Right ventricle myocardium inferior (tissue), 1 donor: ENCODE data around the gene BDH1. TPM values are rescaled to one million over a fixed set of nuclear protein-coding genes. Genes with fewer than 3 reads are reported as not detected.

ENCODE experiments used
- ATAC-seq: fragments of 200-7000 bp; cut with Tn5 transposase; one replicate; pipeline ENCODE4 v1.9.1; 2020; ENCODE audit warnings: mild to moderate bottlenecking, moderate library complexity
- DNase-seq: peaks from one replicate; pipeline ENCODE4 v3.0.0; 2021; ENCODE audit errors: missing footprints
- intact Hi-C: fragments of 100-400 bp; cut with DNase I; formaldehyde crosslinking; loops from one replicate; pipeline ENCODE4 v1.11.0; 2022
- total RNA-seq: library from RNA; stranded (reverse); fragmentation: NEBNext Ultra II Directional; extraction: Animal tissue kit (Norgen Biotek cat#: 25700); gene quantifications from one replicate; pipeline ENCODE4 v1.2.1, GENCODE V29; 2021
- donor health status: DM: no; HTN: yes; CAD: no; lungs with severe emphysema.

Gene BDH1
- total RNA-seq, 1 donor from 2014 or later, result 43.1 TPM

GRCh38 chr3:197559651-197560050, 3.9 kb upstream of the BDH1 start:
- intact Hi-C loops, result no loop called here
- ATAC-seq, result no peak
- no peak for DNase-seq

GRCh38 chr3:197554562-197555280, 1.0 kb downstream of the BDH1 start:
- ATAC-seq (peak; percentile 98), DNase-seq (peak; percentile 98)
- intact Hi-C loops, result no loop called here

GRCh38 chr3:197554196-197554561, 1.6 kb downstream of the BDH1 start:
- DNase-seq, result no peak
- intact Hi-C loops, result no loop called here
- ATAC-seq, result no peak

GRCh38 chr3:197552198-197552597, 3.6 kb downstream of the BDH1 start:
- intact Hi-C loops, result no loop called here
- DNase-seq (no peak), ATAC-seq (no peak)

- intact Hi-C loops, result no loop called here
- ATAC-seq (no peak), DNase-seq (no peak)
These were observed 5.3 kb downstream of the BDH1 start for GRCh38 chr3:197550489-197550888.

GRCh38 chr3:197549261-197549885, 6.4 kb downstream of the BDH1 start:
- ATAC-seq (peak; percentile 40), DNase-seq (no peak)
- intact Hi-C loops, result no loop called here

- intact Hi-C loops, result no loop called here
- DNase-seq, result no peak
- ATAC-seq, result no peak
These were observed 8.3 kb downstream of the BDH1 start for GRCh38 chr3:197547306-197548011.

GRCh38 chr3:197546307-197547085, 9.3 kb downstream of the BDH1 start:
- intact Hi-C loops, result no loop called here
- ATAC-seq (no peak), DNase-seq (no peak)

GRCh38 chr3:197545571-197545970, 10.2 kb downstream of the BDH1 start:
- intact Hi-C loops, result no loop called here
- ATAC-seq, result no peak
- DNase-seq, result no peak

GRCh38 chr3:197545101-197545500, 10.7 kb downstream of the BDH1 start:
- DNase-seq (no peak), ATAC-seq (no peak)

GRCh38 chr3:197542741-197543454, 12.9 kb downstream of the BDH1 start:
- peak; percentile 35 for ATAC-seq

More at GRCh38 chr3:197545101-197545500, 10.7 kb downstream of the BDH1 start:
- intact Hi-C loops, result no loop called here

GRCh38 chr3:197541756-197542539, 13.8 kb downstream of the BDH1 start:
- ATAC-seq (peak; percentile 67), DNase-seq (no peak)
- intact Hi-C loops, result no loop called here

More at GRCh38 chr3:197542741-197543454, 12.9 kb downstream of the BDH1 start:
- DNase-seq, result no peak
- intact Hi-C loops, result no loop called here

- intact Hi-C loops, result no loop called here
- no peak for ATAC-seq
- no peak for DNase-seq
These were observed 14.8 kb downstream of the BDH1 start for GRCh38 chr3:197540961-197541377.

GRCh38 chr3:197539651-197540051, 16.1 kb downstream of the BDH1 start:
- no peak for ATAC-seq
- intact Hi-C loops, result no loop called here
- no peak for DNase-seq

GRCh38 chr3:197533927-197534725, 21.6 kb downstream of the BDH1 start:
- intact Hi-C loops, result no loop called here
- peak; percentile 46 for ATAC-seq
- no peak for DNase-seq

- intact Hi-C loops, result no loop called here
- ATAC-seq (no peak), DNase-seq (no peak)
These were observed 22.4 kb downstream of the BDH1 start for GRCh38 chr3:197533396-197533795.

GRCh38 chr3:197532388-197532787, 23.4 kb downstream of the BDH1 start:
- intact Hi-C loops, result no loop called here
- DNase-seq (no peak), ATAC-seq (no peak)
